ENCODE data around the gene BRD7. TPM values are rescaled to one million over a fixed set of nuclear protein-coding genes. Genes with fewer than 3 reads are reported as not detected.

The BRD7 gene
- total RNA-seq, 6 experiments from 2014 or later: 16.9 to 24.1 (median 20.2) TPM

- WGBS (ENCODE audit: insufficient coverage, low coverage, low lambda C conversion rate, missing lambda C conversion rate): 92% methylated on average over 13 of the region's 14 CpGs
- no peaks in the 10 kb centered on the region for H3K27me3 ChIP-seq
- peaks cover 0 to 23% (median 5%) of the 10 kb centered on the region in 4 donors for H3K36me3 ChIP-seq
- H3K4me1 ChIP-seq: peaks cover 0 to 5% (median 0%) of the 10 kb centered on the region in 4 donors
- intact Hi-C loops (cut with DNase I): no loop called here
- H3K4me3 ChIP-seq: no peak overlapping the region
- ATAC-seq (no peak), DNase-seq (no peak)
- no peaks in the 10 kb centered on the region for H3K9me3 ChIP-seq
- H3K27ac ChIP-seq: no peak overlapping the region
- no peak for TF ChIP-seq POLR2A (IDR thresholded peaks at IDR 0.05)
- TF ChIP-seq, protein P1, sequence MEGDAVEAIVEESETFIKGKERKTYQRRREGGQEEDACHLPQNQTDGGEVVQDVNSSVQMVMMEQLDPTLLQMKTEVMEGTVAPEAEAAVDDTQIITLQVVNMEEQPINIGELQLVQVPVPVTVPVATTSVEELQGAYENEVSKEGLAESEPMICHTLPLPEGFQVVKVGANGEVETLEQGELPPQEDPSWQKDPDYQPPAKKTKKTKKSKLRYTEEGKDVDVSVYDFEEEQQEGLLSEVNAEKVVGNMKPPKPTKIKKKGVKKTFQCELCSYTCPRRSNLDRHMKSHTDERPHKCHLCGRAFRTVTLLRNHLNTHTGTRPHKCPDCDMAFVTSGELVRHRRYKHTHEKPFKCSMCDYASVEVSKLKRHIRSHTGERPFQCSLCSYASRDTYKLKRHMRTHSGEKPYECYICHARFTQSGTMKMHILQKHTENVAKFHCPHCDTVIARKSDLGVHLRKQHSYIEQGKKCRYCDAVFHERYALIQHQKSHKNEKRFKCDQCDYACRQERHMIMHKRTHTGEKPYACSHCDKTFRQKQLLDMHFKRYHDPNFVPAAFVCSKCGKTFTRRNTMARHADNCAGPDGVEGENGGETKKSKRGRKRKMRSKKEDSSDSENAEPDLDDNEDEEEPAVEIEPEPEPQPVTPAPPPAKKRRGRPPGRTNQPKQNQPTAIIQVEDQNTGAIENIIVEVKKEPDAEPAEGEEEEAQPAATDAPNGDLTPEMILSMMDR (IDR thresholded peaks at IDR 0.05): no peak
Observed at GRCh38 chr16:50334106-50334975, 34.4 kb downstream of the BRD7 start.

- no peaks in the 10 kb centered on the region for H3K27me3 ChIP-seq
- 97% methylated on average over 3 of the region's 3 CpGs for WGBS (ENCODE audit: insufficient coverage, low coverage, low lambda C conversion rate, missing lambda C conversion rate)
- DNase-seq (no peak), ATAC-seq (no peak)
- no peaks in the 10 kb centered on the region for H3K9me3 ChIP-seq
- no peak overlapping the region for H3K27ac ChIP-seq
- H3K4me1 ChIP-seq: peaks cover 0 to 5% (median 0%) of the 10 kb centered on the region in 4 donors
- intact Hi-C loops (cut with DNase I): no loop called here
- TF ChIP-seq, protein P1 (IDR thresholded peaks at IDR 0.05): no peak
- no peak for TF ChIP-seq POLR2A (IDR thresholded peaks at IDR 0.05)
- no peak overlapping the region for H3K4me3 ChIP-seq
- peaks cover 0 to 27% (median 1%) of the 10 kb centered on the region in 4 donors for H3K36me3 ChIP-seq
Observed at GRCh38 chr16:50332599-50332998, 36.2 kb downstream of the BRD7 start.

GRCh38 chr16:50331570-50331969 lies 37.2 kb downstream of the BRD7 start:
- WGBS (ENCODE audit: insufficient coverage, low coverage, low lambda C conversion rate, missing lambda C conversion rate): 87% methylated on average over 5 of the region's 5 CpGs

DNA sequence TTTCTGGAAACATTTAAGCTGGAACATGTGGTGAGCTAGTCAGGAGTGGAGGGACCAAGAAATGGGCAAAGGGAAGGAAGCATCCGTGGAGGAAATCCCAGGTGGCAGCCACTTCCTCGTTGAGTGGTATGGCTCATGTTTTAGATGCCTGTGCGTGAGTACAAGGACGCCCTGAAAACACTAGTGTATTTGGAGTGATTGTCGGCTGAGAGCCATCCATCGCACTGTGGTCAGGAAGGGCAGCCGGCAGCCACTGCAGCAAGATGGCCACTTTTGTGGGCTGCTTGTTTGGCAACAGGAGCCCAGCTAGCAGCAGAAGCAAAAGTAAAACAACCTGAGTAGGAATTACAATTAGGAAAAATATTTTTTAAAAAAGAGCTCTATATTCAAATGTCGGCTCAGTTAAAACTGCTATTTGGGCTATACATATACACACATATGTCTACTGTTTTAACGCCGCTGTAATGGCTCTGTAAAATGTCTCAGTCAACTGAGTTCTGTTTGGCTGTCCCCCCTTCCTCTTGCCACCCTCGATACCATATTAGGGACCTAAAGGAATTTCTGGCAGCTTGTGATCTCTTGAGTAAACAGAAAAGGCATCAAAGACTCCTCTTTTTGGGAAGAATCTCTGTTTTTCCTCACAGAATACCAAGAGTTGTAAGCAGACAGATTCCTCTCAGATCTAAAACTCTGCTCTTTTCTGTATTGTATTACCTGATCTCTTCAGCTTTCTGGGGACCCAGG lies 39.2 kb downstream of the BRD7 start:
- 72% methylated on average over 10 of the region's 11 CpGs for WGBS (ENCODE audit: insufficient coverage, low coverage, low lambda C conversion rate, missing lambda C conversion rate)
- Histone ChIP-seq H3K4me1 (no peaks in the 10 kb centered on the region), H3K4me3 (no peak overlapping the region), H3K9me3 (no peaks in the 10 kb centered on the region), H3K27me3 (no peaks in the 10 kb centered on the region), H3K27ac (no peak overlapping the region), H3K36me3 (peaks cover 0 to 34% (median 4%) of the 10 kb centered on the region in 4 donors)
- intact Hi-C loops (cut with DNase I): no loop called here
- DNase-seq (no peak), ATAC-seq (no peak)
- TF ChIP-seq POLR2A (IDR thresholded peaks at IDR 0.05): no peak
- TF ChIP-seq, protein P1 (IDR thresholded peaks at IDR 0.05): no peak

More at GRCh38 chr16:50331570-50331969, 37.2 kb downstream of the BRD7 start:
- Histone ChIP-seq H3K9me3 (no peaks in the 10 kb centered on the region), H3K36me3 (peaks cover 0 to 27% (median 1%) of the 10 kb centered on the region in 4 donors), H3K4me3 (no peak overlapping the region), H3K4me1 (peaks cover 0 to 1% (median 0%) of the 10 kb centered on the region in 4 donors), H3K27me3 (no peaks in the 10 kb centered on the region), H3K27ac (no peak overlapping the region)
- no peak for DNase-seq
- intact Hi-C loops (cut with DNase I): no loop called here
- ATAC-seq: no peak
- TF ChIP-seq POLR2A (IDR thresholded peaks at IDR 0.05): no peak
- TF ChIP-seq, protein P1 (IDR thresholded peaks at IDR 0.05): no peak

Data from right lobe of liver (tissue), 6 donors.